HepG2 (cell line): ENCODE measurements around the gene LYZL1. TPM values are rescaled to one million over a fixed set of nuclear protein-coding genes. Genes with fewer than 3 reads are reported as not detected.
A peak's percentile ranks its signal among the peaks of the same experiment; 100 is the strongest.

Source experiments
- FOSL1 ChIP-seq: sonication (generic); formaldehyde crosslinking; IDR thresholded peaks from 2 replicates; pipeline ENCODE4 v1.9.0; 2021; ENCODE audit warnings: missing genetic modification reagents, borderline replicate concordance
- NFE2 ChIP-seq: sonication (generic); formaldehyde crosslinking; IDR thresholded peaks from 2 replicates; pipeline ENCODE4 v1.4.0; 2020; ENCODE audit warnings: missing genetic modification reagents
- NFKBIZ ChIP-seq: IDR thresholded peaks from 2 replicates; pipeline ENCODE4 v1.6.1; 2018; ENCODE audit warnings: missing genetic modification reagents, missing compliant biosample characterization
- RBM22 ChIP-seq: fragments of 200-400 bp; formaldehyde crosslinking; optimal IDR thresholded peaks from 2 replicates; pipeline ENCODE3; 2017; ENCODE audit warnings: mild to moderate bottlenecking, low read length, moderate library complexity
- REXO4 ChIP-seq: sonication (generic); formaldehyde crosslinking; IDR thresholded peaks from 2 replicates; pipeline ENCODE4 v1.8.0; 2022; ENCODE audit warnings: missing genetic modification reagents, mild to moderate bottlenecking, borderline replicate concordance
- RORA ChIP-seq: sonication (generic); formaldehyde crosslinking; IDR thresholded peaks from 2 replicates; pipeline ENCODE4 v1.5.0; 2020; ENCODE audit warnings: mild to moderate bottlenecking, missing genetic modification reagents, moderate library complexity
- SRSF4 ChIP-seq: fragments of 200-400 bp; formaldehyde crosslinking; IDR thresholded peaks from one replicate; pipeline ENCODE4 v1.6.1; 2018; ENCODE audit warnings: mild to moderate bottlenecking, low read depth, low read length, moderate library complexity; ENCODE audit not compliant: poor library complexity, severe bottlenecking
- U2AF2 ChIP-seq: fragments of 200-400 bp; formaldehyde crosslinking; IDR thresholded peaks from 2 replicates; pipeline ENCODE4 v1.6.1; 2017; ENCODE audit warnings: low read depth, mild to moderate bottlenecking, low read length
- XRCC5 ChIP-seq: fragments of 200-400 bp; formaldehyde crosslinking; optimal IDR thresholded peaks from 2 replicates; pipeline ENCODE3; 2017; ENCODE audit warnings: mild to moderate bottlenecking, low read length
- ZNF235 ChIP-seq: sonication (generic); formaldehyde crosslinking; IDR thresholded peaks from 2 replicates; pipeline ENCODE4 v1.8.1; 2023; ENCODE audit warnings: mild to moderate bottlenecking, missing genetic modification reagents, borderline replicate concordance
- ZNF282 ChIP-seq: fragments of 450-650 bp; IDR thresholded peaks from 2 replicates; pipeline ENCODE4 v1.6.1; 2018; ENCODE audit not compliant: partially characterized antibody
- ZNF331 ChIP-seq: sonication (generic); formaldehyde crosslinking; IDR thresholded peaks from 2 replicates; pipeline ENCODE4 v1.4.0; 2020; ENCODE audit warnings: missing genetic modification reagents
- ZNF513 ChIP-seq: sonication (generic); formaldehyde crosslinking; conservative IDR thresholded peaks from 2 replicates; pipeline ENCODE4 v1.5.0; 2020; ENCODE audit warnings: missing genetic modification reagents
- ZNF609 ChIP-seq: sonication (generic); formaldehyde crosslinking; IDR thresholded peaks from 2 replicates; pipeline ENCODE4 v1.4.0; 2020; ENCODE audit warnings: mild to moderate bottlenecking, missing genetic modification reagents, borderline replicate concordance
- ZNF768 ChIP-seq: sonication (generic); formaldehyde crosslinking; IDR thresholded peaks from 2 replicates; pipeline ENCODE4 v1.4.0; 2020; ENCODE audit warnings: missing genetic modification reagents
- ZNF878 ChIP-seq: sonication (generic); formaldehyde crosslinking; IDR thresholded peaks from 2 replicates; pipeline ENCODE4 v1.8.1; 2023; ENCODE audit warnings: mild to moderate bottlenecking, missing genetic modification reagents, moderate library complexity
- ZSCAN12 ChIP-seq: sonication (generic); formaldehyde crosslinking; IDR thresholded peaks from 2 replicates; pipeline ENCODE4 v1.9.0; 2021; ENCODE audit warnings: mild to moderate bottlenecking, missing genetic modification reagents
- ZSCAN5A ChIP-seq: sonication (generic); formaldehyde crosslinking; IDR thresholded peaks from 2 replicates; pipeline ENCODE4 v1.8.0; 2022; ENCODE audit warnings: mild to moderate bottlenecking, missing genetic modification reagents, borderline replicate concordance
- polyA plus RNA-seq, 8 experiments: library from polyadenylated mRNA; depleted of rRNA in 3 of 8; stranded (reverse) in 7 of 8; unstranded in 1 of 8; fragments of >200 nt; fragmentation: Illumina TruSeq in 4 of 8; extraction: Trizol in 4 of 8; gene quantifications; 2 replicates each; pipeline versions ENCODE4 v1.2.1 to v1.2.3, GENCODE V29; 2011 to 2016; ENCODE audit warnings: low read depth in 4 of 8, missing spikeins in 1 of 8, mixed read lengths in 1 of 8; ENCODE audit not compliant: insufficient read depth in 1 of 8
- total RNA-seq, 5 experiments: library from RNA; depleted of rRNA; stranded (reverse); fragments of >200 nt; fragmentation: Illumina TruSeq; extraction: Trizol; gene quantifications; 2 replicates each; pipeline ENCODE4 v1.2.3, GENCODE V29; 2016; ENCODE audit warnings: low read depth in 1 of 5
- TF ChIP-seq, protein P1 (sequence below): sonication (generic); formaldehyde crosslinking; conservative IDR thresholded peaks from 2 replicates; pipeline ENCODE4 v1.4.0; 2020; ENCODE audit warnings: missing genetic modification reagents

Gene LYZL1
- total and polyA plus RNA-seq, 2 of the 13 experiments (the other 11 are each of a cell fraction or from before 2014, with no cell fraction given): not detected

DNA sequence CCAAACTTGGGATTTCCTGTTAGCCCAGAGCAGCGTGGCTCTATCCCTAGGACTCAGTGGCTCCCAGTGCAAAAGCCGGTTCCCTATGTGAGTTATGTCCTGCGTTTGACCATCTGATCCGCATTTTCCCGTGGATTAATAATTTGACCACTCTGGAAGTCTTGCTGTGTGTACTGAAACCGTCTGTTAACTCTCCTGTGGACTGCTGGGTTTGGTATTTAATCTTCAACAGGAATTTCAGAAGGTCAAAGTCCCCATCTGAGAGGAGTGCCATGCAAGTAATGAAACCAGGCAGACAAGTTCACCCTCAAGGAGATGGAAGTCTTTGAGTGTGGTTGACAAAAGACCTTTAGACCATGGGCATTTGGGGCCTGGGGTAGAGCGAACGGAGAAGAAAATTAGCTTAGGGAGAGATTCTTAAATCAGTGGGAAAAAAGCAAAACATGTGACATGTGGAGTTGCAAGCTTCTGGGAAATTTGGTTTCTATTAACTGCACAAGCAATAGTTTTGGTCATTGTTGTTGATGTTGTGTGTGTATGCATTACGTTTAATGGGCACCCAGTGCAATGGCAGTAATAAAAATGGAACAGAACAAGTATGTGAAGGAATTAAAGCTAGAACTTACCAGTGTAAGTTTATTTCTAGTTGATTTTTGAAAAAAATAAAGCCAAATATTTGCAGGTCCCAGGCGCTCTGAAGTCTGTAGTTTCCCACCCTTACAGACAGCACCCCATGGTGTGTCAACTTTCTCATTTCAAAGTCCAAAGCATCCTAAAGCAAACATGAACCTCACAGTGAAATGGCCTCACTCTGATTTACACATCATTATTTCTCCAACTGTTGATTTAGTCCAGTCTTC, 38.2 kb downstream of the LYZL1 start (continued):
- TF ChIP-seq SRSF4 (no peak), NFE2 (CRISPR knock-in tag) (no peak), ZNF768 (CRISPR knock-in tag) (no peak; the same call in 1 of the 2 replicates), ZSCAN12 (CRISPR knock-in tag) (no peak), ZNF235 (CRISPR knock-in tag) (no peak), U2AF2 (no peak), XRCC5 (no peak), ZSCAN5A (CRISPR knock-in tag) (no peak), RORA (no peak), ZNF282 (no peak), NFKBIZ (CRISPR knock-in tag) (no peak), ZNF609 (CRISPR knock-in tag) (peak; percentile 78), REXO4 (CRISPR knock-in tag) (no peak), ZNF331 (CRISPR knock-in tag) (peak; percentile 65; the same call in 1 of the 2 replicates), FOSL1 (no peak), ZNF878 (no peak), ZNF513 (CRISPR knock-in tag) (no peak), RBM22 (no peak)
- TF ChIP-seq, protein P1, sequence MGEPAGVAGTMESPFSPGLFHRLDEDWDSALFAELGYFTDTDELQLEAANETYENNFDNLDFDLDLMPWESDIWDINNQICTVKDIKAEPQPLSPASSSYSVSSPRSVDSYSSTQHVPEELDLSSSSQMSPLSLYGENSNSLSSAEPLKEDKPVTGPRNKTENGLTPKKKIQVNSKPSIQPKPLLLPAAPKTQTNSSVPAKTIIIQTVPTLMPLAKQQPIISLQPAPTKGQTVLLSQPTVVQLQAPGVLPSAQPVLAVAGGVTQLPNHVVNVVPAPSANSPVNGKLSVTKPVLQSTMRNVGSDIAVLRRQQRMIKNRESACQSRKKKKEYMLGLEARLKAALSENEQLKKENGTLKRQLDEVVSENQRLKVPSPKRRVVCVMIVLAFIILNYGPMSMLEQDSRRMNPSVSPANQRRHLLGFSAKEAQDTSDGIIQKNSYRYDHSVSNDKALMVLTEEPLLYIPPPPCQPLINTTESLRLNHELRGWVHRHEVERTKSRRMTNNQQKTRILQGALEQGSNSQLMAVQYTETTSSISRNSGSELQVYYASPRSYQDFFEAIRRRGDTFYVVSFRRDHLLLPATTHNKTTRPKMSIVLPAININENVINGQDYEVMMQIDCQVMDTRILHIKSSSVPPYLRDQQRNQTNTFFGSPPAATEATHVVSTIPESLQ (CRISPR knock-in tag): no peak
